GM21723 (cell line): Measurements from ENCODE around the gene CDH9.

Experiments used
- ATAC-seq: cut with Tn5 transposase; IDR thresholded peaks from one replicate; pipeline ENCODE4 v1.9.1; 2021; ENCODE audit warnings: mild to moderate bottlenecking, moderate library complexity; ENCODE audit not compliant: unreplicated experiment

CDH9 gene

GRCh38 chr5:27038476-27038875 is at the start of gene CDH9:
CDH9 (minus strand) TSS chr5:27038586; CDS start chr5:26988333, 50,253 bp downstream.
- no peak for ATAC-seq

- no peak for ATAC-seq
These were observed 49.4 kb upstream of the CDH9 start for GRCh38 chr5:27087747-27088146.

GRCh38 chr5:27083449-27084415 is 45.3 kb upstream of the CDH9 start:
- no peak for ATAC-seq

GRCh38 chr5:27080147-27080546 is 41.8 kb upstream of the CDH9 start:
- ATAC-seq = no peak

GRCh38 chr5:27062451-27062850 is 24.1 kb upstream of the CDH9 start:
- ATAC-seq = no peak

- no peak for ATAC-seq
These were observed 10.1 kb upstream of the CDH9 start for GRCh38 chr5:27048510-27048909.

- ATAC-seq = no peak
These were observed 3.0 kb upstream of the CDH9 start for GRCh38 chr5:27041372-27041771.

GRCh38 chr5:27034565-27034964 is 3.8 kb downstream of the CDH9 start:
- ATAC-seq = no peak

- no peak for ATAC-seq
These were observed 11.6 kb downstream of the CDH9 start for GRCh38 chr5:27026801-27027200.

- no peak for ATAC-seq
These were observed 12.3 kb downstream of the CDH9 start for GRCh38 chr5:27026063-27026462.

- ATAC-seq = no peak
These were observed 16.9 kb downstream of the CDH9 start for GRCh38 chr5:27021471-27021870.

GRCh38 chr5:27020973-27021372 is 17.4 kb downstream of the CDH9 start:
- no peak for ATAC-seq

GRCh38 chr5:27015758-27016157 is 22.6 kb downstream of the CDH9 start:
- no peak for ATAC-seq

GRCh38 chr5:27011274-27011673 is 27.1 kb downstream of the CDH9 start:
- ATAC-seq = no peak

GRCh38 chr5:27010646-27011045 is 27.7 kb downstream of the CDH9 start:
- ATAC-seq = no peak

GRCh38 chr5:27009540-27009915 is 28.9 kb downstream of the CDH9 start:
- no peak for ATAC-seq

- no peak for ATAC-seq
These were observed 29.5 kb downstream of the CDH9 start for GRCh38 chr5:27008604-27009539.

- ATAC-seq = no peak
These were observed 31.3 kb downstream of the CDH9 start for GRCh38 chr5:27007121-27007520.

- no peak for ATAC-seq
These were observed 51.4 kb downstream of the CDH9 start for GRCh38 chr5:26986985-26987384.

GRCh38 chr5:26981750-26982149 is 56.6 kb downstream of the CDH9 start:
- ATAC-seq = no peak

- ATAC-seq = no peak
These were observed 79.1 kb downstream of the CDH9 start for GRCh38 chr5:26959290-26959689.

- no peak for ATAC-seq
These were observed 83.2 kb downstream of the CDH9 start for GRCh38 chr5:26955161-26955560.
